ENCODE results near the gene OIP5. TPM values are rescaled to one million over a fixed set of nuclear protein-coding genes. Genes with fewer than 3 reads are reported as not detected.

Gene OIP5
- total and polyA plus RNA-seq, 9 of the 15 experiments (the other 6 are each of a cell fraction or from before 2014, with no cell fraction given), result 8.3 to 54.8 (median 35.3) TPM

DNA sequence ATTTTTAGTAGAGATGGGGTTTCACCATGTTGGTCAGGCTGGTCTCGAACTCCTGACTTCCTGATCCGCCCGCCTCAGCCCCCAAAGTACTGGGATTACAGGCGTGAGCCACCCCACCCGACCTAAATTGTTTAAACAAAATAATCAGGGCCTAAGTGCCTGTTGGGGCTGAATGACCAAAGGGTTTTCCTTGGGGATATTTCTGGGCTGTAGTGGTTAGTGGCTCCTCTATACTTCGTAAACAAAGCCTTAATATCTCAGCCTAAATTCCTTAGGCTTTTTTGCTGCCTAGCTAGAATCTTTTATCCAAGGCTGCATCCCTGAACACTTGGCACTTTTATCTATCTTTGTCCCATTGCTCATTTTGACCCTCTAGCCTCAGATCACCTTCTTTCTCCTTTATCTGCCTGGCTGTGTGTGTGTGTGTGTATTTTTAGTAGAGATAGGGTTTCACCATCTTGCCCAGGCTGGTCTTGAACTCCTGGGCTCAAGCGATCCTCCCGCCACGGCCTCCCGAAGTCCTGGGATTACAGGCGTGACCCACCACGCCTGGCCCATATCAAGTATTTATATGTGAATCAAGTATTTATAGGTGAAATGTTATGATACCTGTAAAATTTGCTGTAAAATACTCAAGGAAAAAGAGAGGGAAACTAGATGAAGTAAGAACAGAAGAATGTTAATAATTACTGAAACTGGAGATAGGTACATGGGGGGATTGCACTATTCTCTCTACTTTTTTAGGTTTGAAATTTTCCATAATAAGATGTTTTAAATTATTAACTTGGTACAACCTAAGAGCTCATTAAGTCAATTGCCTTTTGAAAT lies 2.1 kb upstream of the OIP5 start (continued):
- TF ChIP-seq IRF9 (tag; IDR thresholded peaks at IDR 0.05) (no peak), E2F4 (CRISPR knock-in tag; IDR thresholded peaks at IDR 0.05; ENCODE audit: low read depth) (no peak), EP400 (IDR thresholded peaks at IDR 0.05) (no peak), FIP1L1 (IDR thresholded peaks at IDR 0.05; ENCODE audit: low read depth, low read length, poor library complexity, severe bottlenecking) (no peak), SFPQ (IDR thresholded peaks at IDR 0.05; ENCODE audit: low read depth, low read length) (no peak), RUNX1 (IDR thresholded peaks at IDR 0.05; ENCODE audit: low read depth) (no peak), MYBL2 (IDR thresholded peaks at IDR 0.05; ENCODE audit: low read depth) (0 out of 2 replicates have a peak, but pooled peaks have one; percentile 23), MYBL2 (CRISPR knock-in tag; IDR thresholded peaks at IDR 0.05; ENCODE audit: borderline replicate concordance) (no peak), RAD51 (IDR thresholded peaks at IDR 0.05; ENCODE audit: borderline replicate concordance, low read depth) (no peak), ZNF224 (CRISPR knock-in tag; IDR thresholded peaks at IDR 0.05) (no peak), CREB1 (IDR thresholded peaks at IDR 0.05) (no peak), CREB1 (CRISPR knock-in tag; IDR thresholded peaks at IDR 0.05) (no peak), IRF2 (CRISPR knock-in tag; IDR thresholded peaks at IDR 0.05) (no peak), BHLHE40 (IDR thresholded peaks at IDR 0.05; ENCODE audit: low read length) (no peak)
- TF ChIP-seq, protein P1, sequence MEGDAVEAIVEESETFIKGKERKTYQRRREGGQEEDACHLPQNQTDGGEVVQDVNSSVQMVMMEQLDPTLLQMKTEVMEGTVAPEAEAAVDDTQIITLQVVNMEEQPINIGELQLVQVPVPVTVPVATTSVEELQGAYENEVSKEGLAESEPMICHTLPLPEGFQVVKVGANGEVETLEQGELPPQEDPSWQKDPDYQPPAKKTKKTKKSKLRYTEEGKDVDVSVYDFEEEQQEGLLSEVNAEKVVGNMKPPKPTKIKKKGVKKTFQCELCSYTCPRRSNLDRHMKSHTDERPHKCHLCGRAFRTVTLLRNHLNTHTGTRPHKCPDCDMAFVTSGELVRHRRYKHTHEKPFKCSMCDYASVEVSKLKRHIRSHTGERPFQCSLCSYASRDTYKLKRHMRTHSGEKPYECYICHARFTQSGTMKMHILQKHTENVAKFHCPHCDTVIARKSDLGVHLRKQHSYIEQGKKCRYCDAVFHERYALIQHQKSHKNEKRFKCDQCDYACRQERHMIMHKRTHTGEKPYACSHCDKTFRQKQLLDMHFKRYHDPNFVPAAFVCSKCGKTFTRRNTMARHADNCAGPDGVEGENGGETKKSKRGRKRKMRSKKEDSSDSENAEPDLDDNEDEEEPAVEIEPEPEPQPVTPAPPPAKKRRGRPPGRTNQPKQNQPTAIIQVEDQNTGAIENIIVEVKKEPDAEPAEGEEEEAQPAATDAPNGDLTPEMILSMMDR (IDR thresholded peaks at IDR 0.05 in 2 of 3, conservative IDR thresholded peaks at IDR 0.05 in 1 of 3; ENCODE audit: insufficient read depth in 2 of 3, low read depth in 1 of 3, low read length in 3 of 3), result no peak
- TF ChIP-seq, protein P2, sequence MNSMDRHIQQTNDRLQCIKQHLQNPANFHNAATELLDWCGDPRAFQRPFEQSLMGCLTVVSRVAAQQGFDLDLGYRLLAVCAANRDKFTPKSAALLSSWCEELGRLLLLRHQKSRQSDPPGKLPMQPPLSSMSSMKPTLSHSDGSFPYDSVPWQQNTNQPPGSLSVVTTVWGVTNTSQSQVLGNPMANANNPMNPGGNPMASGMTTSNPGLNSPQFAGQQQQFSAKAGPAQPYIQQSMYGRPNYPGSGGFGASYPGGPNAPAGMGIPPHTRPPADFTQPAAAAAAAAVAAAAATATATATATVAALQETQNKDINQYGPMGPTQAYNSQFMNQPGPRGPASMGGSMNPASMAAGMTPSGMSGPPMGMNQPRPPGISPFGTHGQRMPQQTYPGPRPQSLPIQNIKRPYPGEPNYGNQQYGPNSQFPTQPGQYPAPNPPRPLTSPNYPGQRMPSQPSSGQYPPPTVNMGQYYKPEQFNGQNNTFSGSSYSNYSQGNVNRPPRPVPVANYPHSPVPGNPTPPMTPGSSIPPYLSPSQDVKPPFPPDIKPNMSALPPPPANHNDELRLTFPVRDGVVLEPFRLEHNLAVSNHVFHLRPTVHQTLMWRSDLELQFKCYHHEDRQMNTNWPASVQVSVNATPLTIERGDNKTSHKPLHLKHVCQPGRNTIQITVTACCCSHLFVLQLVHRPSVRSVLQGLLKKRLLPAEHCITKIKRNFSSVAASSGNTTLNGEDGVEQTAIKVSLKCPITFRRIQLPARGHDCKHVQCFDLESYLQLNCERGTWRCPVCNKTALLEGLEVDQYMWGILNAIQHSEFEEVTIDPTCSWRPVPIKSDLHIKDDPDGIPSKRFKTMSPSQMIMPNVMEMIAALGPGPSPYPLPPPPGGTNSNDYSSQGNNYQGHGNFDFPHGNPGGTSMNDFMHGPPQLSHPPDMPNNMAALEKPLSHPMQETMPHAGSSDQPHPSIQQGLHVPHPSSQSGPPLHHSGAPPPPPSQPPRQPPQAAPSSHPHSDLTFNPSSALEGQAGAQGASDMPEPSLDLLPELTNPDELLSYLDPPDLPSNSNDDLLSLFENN (IDR thresholded peaks at IDR 0.05; ENCODE audit: low read depth in 2 of 2, low read length in 2 of 2), result no peak

All from K562 (cell line).